SK-N-SH (cell line): Measurements from ENCODE around the gene RNF157. TPM values are rescaled to one million over a fixed set of nuclear protein-coding genes. Genes with fewer than 3 reads are reported as not detected.
"Not testable (repeated sequence)": the region's sequence is repeated elsewhere in the genome, so short reads cannot be mapped to it uniquely, and the experiment has no call there.

ENCODE experiments used
- CTCF ChIA-PET: fragments of 300-600, 350-600 bp; formaldehyde crosslinking; extraction: SDS; loops from one replicate; lab custom pipeline; 2021; lab: Yijun Ruan, JAX
- POLR2A ChIA-PET: fragments of 350-600 bp; sonication (Branson Sonifier 250); formaldehyde crosslinking; extraction: SDS; loops from one replicate; lab custom pipeline; 2020; ENCODE audit warnings: antibody characterized with exemption, inconsistent platforms; lab: Yijun Ruan, JAX
- DNase-seq: peaks from one replicate; pipeline ENCODE4 v3.0.0; 2012
- H2AFZ ChIP-seq: fragments of 200-600 bp; sonication (generic); 2 replicates; pipeline ENCODE4 v1.8.1; 2016; ENCODE audit warnings: antibody characterized with exemption, mild to moderate bottlenecking, low read depth
- H3F3A ChIP-seq: fragments of 200-600 bp; sonication (generic); replicated peaks from 2 replicates; pipeline ENCODE3; 2016; ENCODE audit warnings: antibody characterized with exemption, mild to moderate bottlenecking; ENCODE audit not compliant: insufficient read depth
- H3K27ac ChIP-seq, 2 experiments: fragments of 200-500 bp in 1 of 2; fragments of 200-600 bp in 1 of 2; sonication (Bioruptor generic) in 1 of 2; sonication (generic), shearing (Covaris generic) in 1 of 2; 2 replicates each; pipeline versions ENCODE4 v1.5.1 to v1.6.1; 2014 to 2016; ENCODE audit warnings: low read depth in 2 of 2, inconsistent platforms in 1 of 2, low read length in 1 of 2, mild to moderate bottlenecking in 1 of 2, mixed read lengths in 1 of 2
- H3K27me3 ChIP-seq: fragments of 200-600 bp; sonication (generic), shearing (Covaris generic); 2 replicates; pipeline ENCODE4 v1.6.1; 2016; ENCODE audit warnings: mixed run types; ENCODE audit not compliant: insufficient read depth
- H3K36me3 ChIP-seq, 2 experiments: fragments of 200-500 bp in 1 of 2; fragments of 200-600 bp in 1 of 2; sonication (Bioruptor generic) in 1 of 2; sonication (generic) in 1 of 2; replicated peaks in 1 of 2; 2 replicates each; pipeline versions ENCODE3 to v1.5.1; 2014 to 2016; ENCODE audit warnings: low read length in 1 of 2, mild to moderate bottlenecking in 1 of 2; ENCODE audit not compliant: insufficient read depth in 2 of 2, control insufficient read depth in 1 of 2
- H3K4me1 ChIP-seq, 2 experiments: fragments of 200-500 bp in 1 of 2; fragments of 200-600 bp in 1 of 2; sonication (Bioruptor generic) in 1 of 2; sonication (generic), shearing (Covaris generic) in 1 of 2; 2 replicates each; pipeline versions ENCODE4 v1.5.1 to v1.6.1; 2014 to 2016; ENCODE audit warnings: low read depth in 1 of 2, low read length in 1 of 2, mixed run types in 1 of 2; ENCODE audit not compliant: insufficient read depth in 2 of 2, control insufficient read depth in 1 of 2
- H3K4me2 ChIP-seq: fragments of 200-600 bp; sonication (generic), shearing (Covaris generic); 2 replicates; pipeline ENCODE4 v1.6.1; 2017; ENCODE audit warnings: mixed run types
- H3K4me3 ChIP-seq, 2 experiments: fragments of 200-500 bp in 1 of 2; fragments of 200-600 bp in 1 of 2; sonication (Bioruptor generic) in 1 of 2; sonication (generic), shearing (Covaris generic) in 1 of 2; 2 replicates each; pipeline versions ENCODE4 v1.5.1 to v1.8.1; 2014 to 2016; ENCODE audit warnings: low read depth in 2 of 2, inconsistent platforms in 1 of 2, low read length in 1 of 2, mild to moderate bottlenecking in 1 of 2, mixed read lengths in 1 of 2, moderate library complexity in 1 of 2
- H3K79me2 ChIP-seq: fragments of 200-600 bp; sonication (generic); 2 replicates; pipeline ENCODE4 v1.8.1; 2017; ENCODE audit warnings: mild to moderate bottlenecking; ENCODE audit not compliant: insufficient read depth
- H3K9ac ChIP-seq: fragments of 200-600 bp; sonication (generic); 2 replicates; pipeline ENCODE4 v1.6.1; 2017; ENCODE audit warnings: mixed run types
- H3K9me2 ChIP-seq: fragments of 200-600 bp; sonication (generic); 2 replicates; pipeline ENCODE4 v1.6.1; 2017; ENCODE audit warnings: mixed run types
- H3K9me3 ChIP-seq: fragments of 200-600 bp; sonication (generic); 2 replicates; pipeline ENCODE4 v1.6.1; 2017; ENCODE audit warnings: mixed run types, mild to moderate bottlenecking, moderate library complexity
- H4K20me1 ChIP-seq: fragments of 200-600 bp; sonication (generic); 2 replicates; pipeline ENCODE4 v1.6.1; 2017; ENCODE audit warnings: mild to moderate bottlenecking, mixed run types; ENCODE audit not compliant: insufficient read depth
- CHD2 ChIP-seq: fragments of 150-350 bp; IDR thresholded peaks from 2 replicates; pipeline ENCODE4 v1.6.1; 2018; ENCODE audit warnings: low read length; ENCODE audit not compliant: partially characterized antibody
- ELF1 ChIP-seq: IDR thresholded peaks from 2 replicates; pipeline ENCODE4 v1.4.0; 2012
- EZH2phosphoT487 ChIP-seq: fragments of 200-600 bp; sonication (generic); IDR thresholded peaks from 2 replicates; pipeline ENCODE4 v1.6.1; 2017; ENCODE audit warnings: low read depth, mixed run types, mild to moderate bottlenecking, antibody characterized with exemption, moderate library complexity, borderline replicate concordance
- FOXJ3 ChIP-seq: sonication (generic); formaldehyde crosslinking; IDR thresholded peaks from 2 replicates; pipeline ENCODE4 v1.5.1; 2020; ENCODE audit warnings: mild to moderate bottlenecking, missing genetic modification reagents
- FOXM1 ChIP-seq: IDR thresholded peaks from 2 replicates; pipeline ENCODE4 v1.4.0; 2012; ENCODE audit warnings: low read depth, mild to moderate bottlenecking
- JUND ChIP-seq: IDR thresholded peaks from 2 replicates; pipeline ENCODE4 v1.4.0; 2012
- NFIC ChIP-seq: IDR thresholded peaks from 2 replicates; pipeline ENCODE4 v1.4.0; 2012; ENCODE audit warnings: borderline replicate concordance
- NRF1 ChIP-seq: IDR thresholded peaks from 2 replicates; pipeline ENCODE4 v1.6.1; 2012; ENCODE audit warnings: low read depth, mild to moderate bottlenecking, low read length
- RFX5 ChIP-seq: IDR thresholded peaks from 2 replicates; pipeline ENCODE4 v1.6.1; 2012; ENCODE audit warnings: mild to moderate bottlenecking, improper control_type of control experiment, low read length
- SIN3A ChIP-seq: IDR thresholded peaks from 2 replicates; pipeline ENCODE4 v1.6.1; 2012; ENCODE audit warnings: low read depth, mild to moderate bottlenecking, low read length, moderate library complexity, borderline replicate concordance
- TAF1 ChIP-seq: IDR thresholded peaks from 2 replicates; pipeline ENCODE4 v1.6.1; 2012; ENCODE audit warnings: low read depth, mild to moderate bottlenecking, low read length, moderate library complexity, borderline replicate concordance
- TEAD4 ChIP-seq: IDR thresholded peaks from 2 replicates; pipeline ENCODE4 v1.4.0; 2012; ENCODE audit warnings: mild to moderate bottlenecking, borderline replicate concordance; ENCODE audit not compliant: insufficient read depth
- YY1 ChIP-seq: IDR thresholded peaks from 2 replicates; pipeline ENCODE4 v1.4.0; 2012; ENCODE audit warnings: low read depth, mild to moderate bottlenecking
- WGBS: methylation state at CpG from one replicate; pipeline ENCODE4 v1.1.6; 2017; ENCODE audit warnings: low lambda C conversion rate; 5-methylcytosine and 5-hydroxymethylcytosine counted together
- polyA plus RNA-seq, 3 experiments: library from polyadenylated mRNA; depleted of rRNA; stranded (reverse); fragments of >200 nt; gene quantifications; 2 replicates each; pipeline ENCODE4 v1.2.3, GENCODE V29; 2012
- TF ChIP-seq, protein P1 (sequence below): fragments of 150-350 bp; IDR thresholded peaks from 2 replicates; pipeline ENCODE4 v1.6.1; 2016; ENCODE audit warnings: mild to moderate bottlenecking, low read depth, low read length
- TF ChIP-seq, protein P2 (sequence below): IDR thresholded peaks from 2 replicates; pipeline ENCODE4 v1.4.0; 2012; ENCODE audit warnings: low read depth
- TF ChIP-seq, protein P3 (sequence below): fragments of 150-350 bp; IDR thresholded peaks from 2 replicates; pipeline ENCODE4 v1.6.1; 2017; ENCODE audit warnings: antibody characterized with exemption, low read length, low read depth, borderline replicate concordance
- TF ChIP-seq, protein P4 (sequence below): fragments of 200-600 bp; sonication (generic); IDR thresholded peaks from 2 replicates; pipeline ENCODE4 v1.6.1; 2017; ENCODE audit warnings: antibody characterized with exemption, mild to moderate bottlenecking, moderate library complexity

Gene RNF157
- polyA plus RNA-seq, 1 of the 3 experiments (the other 2 are of a cell fraction): 5.2 TPM

DNA sequence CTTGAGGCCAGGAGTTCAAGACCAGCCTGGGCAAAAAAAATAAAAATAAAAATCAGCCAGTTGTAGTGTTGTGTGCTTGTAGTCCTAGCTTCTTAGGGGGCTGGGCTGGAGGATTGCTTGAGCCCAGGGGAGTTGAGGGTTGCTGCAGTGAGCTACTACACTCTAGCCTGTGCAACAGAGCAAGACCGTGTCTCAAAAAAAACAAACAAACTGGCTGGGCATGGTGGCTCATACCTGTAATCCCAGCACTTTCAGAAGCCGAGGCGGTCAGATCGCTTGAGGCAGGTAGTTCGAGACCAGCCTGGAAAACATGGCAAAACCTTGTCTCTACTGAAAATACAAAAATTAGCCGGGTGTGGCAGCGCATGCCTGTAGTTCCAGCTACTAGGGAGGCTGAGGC is 19.9 kb upstream of the RNF157 start:
- Histone ChIP-seq H3K36me3 (no peaks in the 10 kb centered on the region), H4K20me1 (no peaks in the 10 kb centered on the region), H3K27me3 (no peaks in the 10 kb centered on the region), H3K9ac (no peak overlapping the region), H3K27ac (no peak overlapping the region), H3K4me1 (peaks cover 0 to 3% of the 10 kb centered on the region in 2 experiments; a peak in 3 of 4 replicates), H3K79me2 (no peaks in the 10 kb centered on the region), H3K9me3 (no peaks in the 10 kb centered on the region), H3K4me2 (no peak overlapping the region), H3F3A (peaks cover 18% of the 10 kb centered on the region), H3K9me2 (no peaks in the 10 kb centered on the region), H2AFZ (no peak overlapping the region), H3K4me3 (no peak overlapping the region)
- DNase-seq: no peak
- ChIA-PET CTCF (interaction anchor here (2.5 to 8.1 kb wide), 3 partner anchors 19 to 138 kb away, joined by 7 to 86 read pairs (median 7); no protein-coding TSS in a partner anchor), POLR2A (no interaction called here)
- TF ChIP-seq NRF1 (no peak), FOXM1 (no peak)
- TF ChIP-seq, protein P1, sequence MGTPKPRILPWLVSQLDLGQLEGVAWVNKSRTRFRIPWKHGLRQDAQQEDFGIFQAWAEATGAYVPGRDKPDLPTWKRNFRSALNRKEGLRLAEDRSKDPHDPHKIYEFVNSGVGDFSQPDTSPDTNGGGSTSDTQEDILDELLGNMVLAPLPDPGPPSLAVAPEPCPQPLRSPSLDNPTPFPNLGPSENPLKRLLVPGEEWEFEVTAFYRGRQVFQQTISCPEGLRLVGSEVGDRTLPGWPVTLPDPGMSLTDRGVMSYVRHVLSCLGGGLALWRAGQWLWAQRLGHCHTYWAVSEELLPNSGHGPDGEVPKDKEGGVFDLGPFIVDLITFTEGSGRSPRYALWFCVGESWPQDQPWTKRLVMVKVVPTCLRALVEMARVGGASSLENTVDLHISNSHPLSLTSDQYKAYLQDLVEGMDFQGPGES: no peak
- WGBS: 95% methylated on average over 7 of the region's 7 CpGs

DNA sequence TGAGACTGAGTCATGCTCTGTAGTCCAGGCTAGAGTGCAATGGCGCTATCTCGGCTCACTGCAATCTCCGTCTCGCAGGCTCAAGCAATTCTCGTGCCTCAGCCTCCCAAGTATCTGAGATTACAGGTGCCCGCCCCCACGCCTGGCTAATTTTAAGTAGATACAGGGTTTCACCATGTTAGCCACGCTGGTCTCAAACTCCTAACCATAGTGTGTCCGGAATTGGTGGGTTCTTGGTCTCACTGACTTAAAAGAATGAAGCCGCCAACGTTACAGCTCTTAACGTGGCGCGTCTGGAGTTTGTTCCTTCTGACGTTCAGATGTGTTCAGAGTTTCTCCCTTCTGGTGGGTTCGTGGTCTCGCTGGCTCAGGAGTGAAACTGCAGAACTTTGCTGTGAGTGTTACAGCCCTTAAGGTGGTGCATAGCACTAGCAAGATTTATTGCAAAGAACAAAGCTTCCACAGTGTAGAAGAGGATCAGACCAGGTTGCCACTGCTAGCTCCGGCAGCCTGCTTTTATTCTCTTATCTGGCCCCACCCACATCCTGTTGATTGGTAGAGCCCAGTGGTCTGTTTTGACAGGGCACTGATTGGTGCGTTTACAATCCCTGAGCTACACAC is 16.2 kb upstream of the RNF157 start:
- H3K4me1 ChIP-seq, H3K4me2 ChIP-seq, H3K9me3 ChIP-seq, H3K79me2 ChIP-seq, DNase-seq, H3K4me3 ChIP-seq, H4K20me1 ChIP-seq, H3K27ac ChIP-seq, H3K9me2 ChIP-seq, H3K9ac ChIP-seq, H2AFZ ChIP-seq, H3K36me3 ChIP-seq, H3K27me3 ChIP-seq, H3F3A ChIP-seq: not testable (repeated sequence)
- ChIA-PET CTCF (interaction anchor here (0.6 to 4.4 kb wide), 3 partner anchors 23 to 202 kb away, joined by 3 to 21 read pairs (median 4); no protein-coding TSS in a partner anchor), POLR2A (interaction anchor here (0.5 kb wide), 1 partner anchor 117 kb away, joined by 3 read pairs; no protein-coding TSS in a partner anchor)
- WGBS: 83% methylated on average over 19 of the region's 19 CpGs

DNA sequence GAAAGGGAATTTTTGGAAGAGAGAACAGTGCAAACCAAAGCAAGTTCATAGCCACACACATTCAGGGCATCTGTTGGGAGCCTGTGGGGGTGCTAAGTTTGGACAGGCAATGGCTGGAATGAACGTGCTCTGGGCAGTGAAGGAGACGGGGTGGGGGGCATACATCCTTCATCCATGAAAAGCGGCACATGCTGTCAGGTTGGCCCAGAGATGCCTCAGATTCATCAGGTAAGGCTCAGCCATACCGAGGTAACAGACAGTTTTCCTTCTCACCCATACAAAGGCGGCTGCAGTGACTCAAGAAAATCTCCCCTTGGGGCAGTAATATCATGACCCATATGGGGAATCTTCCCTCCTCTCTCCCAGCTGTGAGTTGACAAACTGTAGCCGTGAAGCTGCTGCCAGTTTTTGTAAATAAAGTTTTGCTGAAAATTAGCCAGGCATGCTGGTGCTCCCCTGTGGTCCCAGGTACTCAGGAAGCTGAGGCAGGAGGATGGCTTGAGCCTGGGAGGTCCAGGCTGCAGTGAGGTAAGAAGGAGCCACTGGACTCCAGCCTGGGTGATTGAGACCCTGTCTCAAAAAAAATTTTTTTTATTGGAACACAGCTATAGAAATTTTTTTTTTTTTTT is 15.6 kb upstream of the RNF157 start:
- Histone ChIP-seq H3K4me1 (no peaks in the 10 kb centered on the region; a peak in 1 of 4 replicates), H2AFZ (no peak overlapping the region), H3F3A (no peaks in the 10 kb centered on the region), H3K4me2 (no peak overlapping the region), H3K9ac (no peak overlapping the region), H3K36me3 (no peaks in the 10 kb centered on the region), H4K20me1 (no peaks in the 10 kb centered on the region), H3K27ac (no peak overlapping the region), H3K9me2 (no peaks in the 10 kb centered on the region), H3K27me3 (no peaks in the 10 kb centered on the region), H3K9me3 (no peaks in the 10 kb centered on the region), H3K4me3 (no peak overlapping the region), H3K79me2 (no peaks in the 10 kb centered on the region)
- DNase-seq: no peak
- WGBS: 67% methylated on average over 5 of the region's 6 CpGs
- POLR2A ChIA-PET: no interaction called here
- CTCF ChIA-PET: interaction anchor here (1.4 to 4.4 kb wide), 3 partner anchors 15 to 152 kb away, joined by 4 to 21 read pairs (median 4); partner anchors contain the start of gene RNF157
- TF ChIP-seq RFX5 (no peak), TAF1 (no peak), EZH2phosphoT487 (no peak), NFIC (no peak), NRF1 (no peak), FOXM1 (no peak), YY1 (no peak), ELF1 (no peak), CHD2 (no peak), SIN3A (no peak), FOXJ3 (no peak), TEAD4 (no peak), JUND (no peak)
- TF ChIP-seq, protein P2, sequence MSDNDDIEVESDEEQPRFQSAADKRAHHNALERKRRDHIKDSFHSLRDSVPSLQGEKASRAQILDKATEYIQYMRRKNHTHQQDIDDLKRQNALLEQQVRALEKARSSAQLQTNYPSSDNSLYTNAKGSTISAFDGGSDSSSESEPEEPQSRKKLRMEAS: no peak
- TF ChIP-seq, protein P3, sequence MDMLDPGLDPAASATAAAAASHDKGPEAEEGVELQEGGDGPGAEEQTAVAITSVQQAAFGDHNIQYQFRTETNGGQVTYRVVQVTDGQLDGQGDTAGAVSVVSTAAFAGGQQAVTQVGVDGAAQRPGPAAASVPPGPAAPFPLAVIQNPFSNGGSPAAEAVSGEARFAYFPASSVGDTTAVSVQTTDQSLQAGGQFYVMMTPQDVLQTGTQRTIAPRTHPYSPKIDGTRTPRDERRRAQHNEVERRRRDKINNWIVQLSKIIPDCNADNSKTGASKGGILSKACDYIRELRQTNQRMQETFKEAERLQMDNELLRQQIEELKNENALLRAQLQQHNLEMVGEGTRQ: no peak
- TF ChIP-seq, protein P4, sequence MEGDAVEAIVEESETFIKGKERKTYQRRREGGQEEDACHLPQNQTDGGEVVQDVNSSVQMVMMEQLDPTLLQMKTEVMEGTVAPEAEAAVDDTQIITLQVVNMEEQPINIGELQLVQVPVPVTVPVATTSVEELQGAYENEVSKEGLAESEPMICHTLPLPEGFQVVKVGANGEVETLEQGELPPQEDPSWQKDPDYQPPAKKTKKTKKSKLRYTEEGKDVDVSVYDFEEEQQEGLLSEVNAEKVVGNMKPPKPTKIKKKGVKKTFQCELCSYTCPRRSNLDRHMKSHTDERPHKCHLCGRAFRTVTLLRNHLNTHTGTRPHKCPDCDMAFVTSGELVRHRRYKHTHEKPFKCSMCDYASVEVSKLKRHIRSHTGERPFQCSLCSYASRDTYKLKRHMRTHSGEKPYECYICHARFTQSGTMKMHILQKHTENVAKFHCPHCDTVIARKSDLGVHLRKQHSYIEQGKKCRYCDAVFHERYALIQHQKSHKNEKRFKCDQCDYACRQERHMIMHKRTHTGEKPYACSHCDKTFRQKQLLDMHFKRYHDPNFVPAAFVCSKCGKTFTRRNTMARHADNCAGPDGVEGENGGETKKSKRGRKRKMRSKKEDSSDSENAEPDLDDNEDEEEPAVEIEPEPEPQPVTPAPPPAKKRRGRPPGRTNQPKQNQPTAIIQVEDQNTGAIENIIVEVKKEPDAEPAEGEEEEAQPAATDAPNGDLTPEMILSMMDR: no peak
